CD4-positive, alpha-beta T cell treated with Interleukin-1 beta for 1 hour (primary cell): ENCODE measurements around the gene ARHGEF28.

Experiments
- DNase-seq, 2 donors: peaks; one replicate each; pipeline ENCODE4 v3.0.0-alpha.2; 2020 to 2022

The ARHGEF28 gene

DNA sequence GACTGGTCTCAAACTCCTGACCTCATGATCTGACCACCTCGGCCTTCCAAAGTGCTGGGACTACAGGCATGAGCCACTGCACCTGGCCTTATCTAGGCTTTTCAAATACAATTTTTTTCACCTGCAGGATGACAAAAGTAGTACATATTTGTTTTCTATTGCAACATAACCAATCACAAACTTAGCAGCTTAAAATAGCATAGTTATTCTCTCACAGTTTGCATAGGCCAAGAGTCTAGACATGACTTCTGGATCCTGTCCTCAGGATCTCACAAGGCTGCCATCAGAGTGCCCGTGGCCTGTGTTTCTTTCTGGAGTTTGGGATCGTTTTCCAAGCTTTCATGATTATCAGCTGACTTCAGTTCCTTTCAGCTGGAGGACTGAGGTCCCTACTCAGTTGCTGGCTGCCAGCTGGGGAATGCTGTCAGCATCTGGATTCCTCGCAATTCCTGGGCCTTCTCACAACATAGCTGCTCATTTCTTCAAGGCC lies 348.9 kb downstream of the ARHGEF28 start:
- DNase-seq = no peak

DNA sequence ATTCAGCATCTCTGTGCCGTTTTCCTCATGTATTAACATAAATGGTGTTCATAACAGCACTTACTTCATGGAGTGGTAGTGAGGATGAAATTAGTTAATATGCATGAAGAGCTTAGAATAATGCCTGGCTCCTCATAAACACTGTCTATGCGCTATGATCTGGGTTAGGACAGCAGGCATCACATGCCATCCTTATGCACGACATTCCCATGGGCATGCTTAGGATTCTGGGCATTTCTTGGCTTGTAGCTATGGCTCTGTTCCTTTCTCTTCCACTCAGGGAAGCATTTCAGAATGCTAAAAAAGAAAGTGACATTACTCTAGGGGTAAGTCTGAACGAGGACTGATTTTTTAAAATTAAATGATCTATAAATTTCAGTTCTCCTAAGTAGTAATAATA lies 349.8 kb downstream of the ARHGEF28 start:
- no peak for DNase-seq

DNA sequence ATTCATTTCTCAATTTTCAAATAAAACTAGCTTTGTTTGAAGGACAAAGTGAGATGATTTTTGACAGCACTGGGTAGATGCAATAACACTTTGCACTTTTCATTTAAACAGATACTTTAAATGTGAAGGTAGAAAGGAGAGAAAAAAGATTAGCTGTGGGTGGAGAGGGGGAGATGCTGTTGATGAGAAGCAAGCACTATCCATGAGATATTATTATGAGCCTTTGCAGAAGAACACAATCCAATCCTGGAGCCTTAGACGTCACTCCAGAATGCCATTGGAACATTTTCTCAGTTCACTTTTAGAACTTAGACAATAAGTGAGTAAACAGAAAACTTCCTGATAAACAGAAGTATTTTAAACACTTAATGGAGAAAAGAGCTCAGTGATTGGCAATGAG lies 351.1 kb downstream of the ARHGEF28 start:
- DNase-seq = no peak

DNA sequence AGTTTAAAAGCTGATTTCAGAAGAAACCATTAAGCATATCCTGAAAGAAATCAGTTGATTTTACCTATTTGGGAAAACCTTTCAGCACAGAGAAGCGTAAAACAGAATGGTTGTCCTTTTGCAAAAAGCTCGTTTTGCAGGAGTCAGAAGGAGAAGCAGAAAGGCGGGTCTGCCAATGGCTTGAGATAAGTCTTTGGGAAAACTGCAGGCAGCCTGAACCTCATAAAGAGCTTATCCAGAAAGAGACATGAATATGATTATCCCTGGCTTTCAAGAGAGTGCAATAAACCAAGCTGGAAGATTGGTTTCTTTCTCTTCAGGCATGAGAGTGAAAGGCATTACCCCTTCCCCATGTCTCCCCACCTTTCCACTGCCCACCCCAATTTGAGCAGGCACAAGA lies 353.3 kb downstream of the ARHGEF28 start:
- no peak for DNase-seq

DNA sequence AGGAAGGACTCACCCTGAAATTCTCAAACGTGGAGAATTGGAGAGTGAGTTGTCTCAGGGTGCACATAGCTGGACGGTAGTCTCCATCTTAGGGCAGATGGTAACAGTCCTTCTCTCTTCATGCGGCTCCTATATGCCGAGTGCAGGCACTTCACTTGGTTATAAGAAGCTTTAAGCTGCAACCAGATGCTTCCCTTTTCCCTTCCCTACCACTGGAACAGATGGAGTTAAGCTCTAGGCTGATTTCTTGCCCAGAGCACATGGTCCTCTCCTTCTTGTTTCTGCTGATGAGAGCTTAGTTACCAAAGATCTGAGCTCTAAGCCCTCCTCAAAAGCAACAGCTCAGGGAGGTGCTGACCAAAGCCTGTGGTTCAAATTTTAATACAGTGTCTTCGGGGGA lies 355.7 kb downstream of the ARHGEF28 start:
- no peak for DNase-seq

DNA sequence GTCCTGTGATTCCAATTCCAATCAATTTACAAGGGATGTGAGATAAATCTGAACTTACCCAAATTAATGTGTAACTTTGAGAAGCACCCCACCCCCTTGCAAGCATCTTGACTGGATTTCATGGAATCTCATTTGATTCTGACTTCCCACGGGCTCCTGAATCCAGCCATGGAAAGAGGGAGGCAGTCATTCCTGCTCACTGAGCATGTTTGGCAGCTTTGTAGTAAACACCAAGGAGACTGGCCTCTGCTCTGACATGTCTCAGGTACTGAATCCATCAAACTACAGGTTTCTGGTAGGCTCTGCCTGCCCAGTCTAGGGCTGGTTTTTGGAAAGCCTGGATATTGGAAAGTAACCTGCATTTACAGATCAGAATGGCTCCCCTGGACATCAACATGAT lies 357.6 kb downstream of the ARHGEF28 start:
- no peak for DNase-seq

DNA sequence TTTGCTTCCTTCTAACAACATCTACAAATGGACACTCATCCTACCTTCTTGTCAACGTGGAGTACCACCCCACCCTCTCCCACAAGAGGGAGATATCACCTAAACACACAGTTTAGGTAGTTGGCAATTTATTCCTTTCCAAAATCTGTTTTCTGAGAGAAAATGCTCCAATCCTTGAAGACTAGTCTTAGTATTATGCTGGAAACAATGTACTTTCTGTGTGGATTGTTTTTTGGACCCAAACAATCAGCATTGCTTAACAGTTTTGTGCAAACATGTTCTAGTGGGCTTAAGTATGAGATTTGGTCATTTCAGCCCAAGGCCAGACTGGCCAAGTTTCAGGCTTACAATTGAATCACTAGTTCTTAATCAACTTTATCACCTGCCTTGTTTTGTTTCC lies 359.1 kb downstream of the ARHGEF28 start:
- no peak for DNase-seq

DNA sequence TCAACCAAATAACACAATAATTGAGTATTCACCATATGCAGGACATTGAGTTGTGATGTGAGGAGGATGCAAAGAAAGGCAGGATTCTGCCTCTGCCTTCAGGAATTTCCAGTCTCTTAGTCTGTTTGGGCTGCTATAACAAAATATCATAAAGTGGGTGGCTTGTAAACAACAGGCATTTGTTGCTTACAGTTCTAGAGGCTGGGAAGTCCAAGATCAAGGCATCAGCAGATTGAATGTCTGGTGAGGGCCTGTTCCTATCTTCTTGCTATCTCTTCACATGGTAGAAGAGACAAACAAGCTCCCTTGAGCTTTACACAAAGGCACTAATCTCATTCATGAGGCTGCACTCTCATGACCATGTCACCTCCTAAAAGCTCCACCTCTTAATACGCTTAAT lies 360.7 kb downstream of the ARHGEF28 start:
- no peak for DNase-seq

DNA sequence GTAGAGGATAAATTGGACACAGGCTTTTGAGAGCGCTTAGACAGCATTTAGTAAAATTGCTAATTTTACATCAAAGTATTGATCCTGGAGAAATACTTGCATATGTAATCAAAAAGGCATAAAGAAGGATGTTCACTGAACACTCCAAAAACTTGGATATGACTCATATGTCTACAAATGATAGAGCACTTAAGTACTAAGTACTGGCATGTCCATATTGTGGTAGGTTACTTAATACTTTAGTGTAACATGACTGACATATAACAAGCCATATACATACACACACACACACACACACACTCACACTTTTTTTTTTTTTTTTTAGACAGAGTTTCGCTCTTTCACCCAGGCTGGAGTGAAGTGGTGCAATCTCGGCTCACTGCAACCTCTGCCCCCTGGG lies 361.9 kb downstream of the ARHGEF28 start:
- DNase-seq = no peak

DNA sequence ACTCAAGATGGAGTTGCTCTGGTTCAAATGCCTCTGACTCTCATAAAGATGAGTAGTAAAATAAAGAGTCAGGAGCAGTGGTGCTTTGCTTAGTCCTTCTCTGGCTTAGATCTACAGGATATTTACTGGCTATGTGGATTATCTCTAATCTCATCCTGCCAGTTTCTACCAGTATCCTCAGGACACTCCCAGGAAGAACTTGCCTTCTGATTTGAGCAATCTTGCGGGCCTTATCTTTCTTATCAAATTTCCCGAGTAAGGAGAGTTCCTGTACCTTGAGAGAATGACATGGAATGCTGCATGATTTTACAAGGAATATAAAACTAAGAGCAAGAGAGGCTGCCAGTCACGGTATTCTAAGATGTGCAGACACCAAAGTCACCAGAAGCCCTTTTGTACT lies 364.0 kb downstream of the ARHGEF28 start:
- DNase-seq = no peak
